GM12873 (cell line): ENCODE data around the gene SLC17A8.

Source experiments
- CTCF ChIP-seq: IDR thresholded peaks from 2 replicates; pipeline ENCODE4 v1.5.1; 2012; ENCODE audit warnings: low read depth, mild to moderate bottlenecking, moderate library complexity, low read length, control low read depth; ENCODE audit not compliant: insufficient read depth; ENCODE audit errors: missing control alignments

Gene SLC17A8

GRCh38 chr12:100445081-100445481 is 88.2 kb downstream of the SLC17A8 start:
- no peak for TF ChIP-seq CTCF

- TF ChIP-seq CTCF = no peak
Measured at GRCh38 chr12:100447381-100447780, 90.5 kb downstream of the SLC17A8 start.

- no peak for TF ChIP-seq CTCF
Measured at GRCh38 chr12:100448656-100449055, 91.8 kb downstream of the SLC17A8 start.

- TF ChIP-seq CTCF = no peak
Measured at GRCh38 chr12:100450735-100451134, 93.9 kb downstream of the SLC17A8 start.

- no peak for TF ChIP-seq CTCF
Measured at GRCh38 chr12:100453951-100454350, 97.1 kb downstream of the SLC17A8 start.

- no peak for TF ChIP-seq CTCF
Measured at GRCh38 chr12:100455896-100456295, 99.0 kb downstream of the SLC17A8 start.

GRCh38 chr12:100458191-100458590 is 101.3 kb downstream of the SLC17A8 start:
- TF ChIP-seq CTCF = no peak
